ENCODE measurements around the gene MED1.

The MED1 gene

DNA sequence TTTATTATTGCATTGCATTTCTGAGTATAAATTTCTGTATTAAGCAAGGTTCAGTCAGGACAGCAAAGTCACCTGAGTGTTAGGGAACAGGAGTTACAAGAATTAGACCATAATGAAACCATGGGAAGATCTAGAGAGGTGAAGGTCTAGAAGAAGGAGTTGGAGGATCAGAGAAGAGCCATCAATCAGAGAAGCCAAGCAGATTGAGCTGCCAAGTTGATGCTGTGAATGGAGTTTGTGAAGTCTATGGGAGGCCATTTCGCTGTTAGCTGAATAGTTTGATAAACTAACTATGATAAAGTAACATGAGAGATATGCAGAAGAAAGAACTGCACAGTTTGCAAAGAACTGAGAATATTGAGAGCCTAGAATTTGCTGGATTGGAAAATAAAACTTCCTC is 90.0 kb downstream of the MED1 start:
- no peak for DNase-seq

DNA sequence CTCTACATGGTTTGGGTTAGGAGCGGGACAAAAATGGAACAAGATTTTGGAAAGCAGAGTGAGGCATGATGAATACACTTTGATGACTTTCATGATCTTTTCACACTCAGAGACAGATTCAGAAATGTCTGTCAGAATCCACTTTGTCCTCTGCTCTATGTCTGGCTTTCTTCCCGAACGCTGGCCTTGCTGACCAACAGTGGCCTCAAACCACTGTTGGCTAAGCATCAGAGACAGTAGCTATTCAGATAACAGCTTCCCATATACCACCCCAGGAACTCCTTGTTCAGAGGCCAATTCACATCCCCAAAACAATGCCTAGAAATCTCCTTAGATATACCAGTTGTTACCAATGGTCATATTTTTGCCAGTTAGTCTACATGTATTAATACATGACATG is 90.5 kb downstream of the MED1 start:
- DNase-seq: no peak

DNA sequence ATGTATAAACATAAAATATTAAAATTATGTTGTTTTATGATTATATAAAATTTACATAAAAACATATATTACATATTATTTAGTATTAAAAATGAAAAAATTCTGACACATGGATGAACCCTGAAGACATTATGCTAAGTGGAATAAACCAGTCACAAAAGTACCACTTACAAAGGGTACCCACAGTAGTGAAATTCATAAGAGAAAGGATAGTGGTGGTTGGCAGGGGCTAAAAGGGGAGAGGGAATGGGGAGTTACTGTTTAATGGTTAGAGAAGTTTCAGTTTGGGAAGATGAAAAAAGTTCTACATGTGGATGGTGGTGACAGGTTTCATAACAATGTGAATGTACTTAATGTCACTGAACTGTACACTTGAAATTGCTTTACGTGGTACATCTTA is 91.1 kb downstream of the MED1 start:
- no peak for DNase-seq

DNA sequence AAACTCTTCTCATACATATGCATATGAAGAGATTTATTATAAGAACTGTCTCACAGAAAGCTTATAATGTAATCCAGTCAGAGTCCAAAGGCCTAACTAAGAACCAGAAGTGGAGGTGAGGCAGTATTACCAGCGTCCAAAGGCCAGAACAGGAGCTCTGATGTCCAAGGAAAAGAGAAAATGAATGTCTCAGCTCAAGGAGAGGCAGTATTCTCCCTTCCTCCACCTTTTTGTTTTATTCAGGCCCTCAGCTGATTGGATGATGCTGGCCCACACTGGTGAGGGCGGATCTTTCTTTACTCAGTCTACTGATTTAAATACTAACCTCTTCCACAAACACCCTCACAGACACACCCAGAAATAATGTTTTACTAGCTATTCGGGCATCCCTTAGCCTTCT is 93.1 kb downstream of the MED1 start:
- no peak for DNase-seq

DNA sequence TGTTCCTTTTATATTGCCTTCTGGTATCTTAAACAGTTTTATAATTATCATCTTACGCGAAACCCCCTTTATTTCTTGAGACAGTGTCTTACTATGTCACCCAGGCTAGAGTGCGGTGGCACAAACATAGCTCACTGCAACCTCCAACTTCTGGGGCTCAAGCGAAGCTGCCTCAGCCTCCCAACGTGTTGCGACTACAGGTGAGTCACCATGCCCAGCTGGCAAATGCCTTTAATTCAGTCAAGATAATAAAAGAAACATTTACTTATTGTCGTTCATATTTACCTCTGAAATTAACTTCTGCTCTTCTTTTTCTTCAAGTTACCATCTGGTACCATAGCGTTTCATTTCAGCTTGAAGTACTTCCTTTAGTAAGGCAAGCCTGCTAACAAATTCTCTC is 93.6 kb downstream of the MED1 start:
- DNase-seq: no peak
